Umbilical cord (tissue), 2 donors: ENCODE data around the gene PTGER1. TPM values are rescaled to one million over a fixed set of nuclear protein-coding genes. Genes with fewer than 3 reads are reported as not detected.

Experiments used
- DNase-seq: peaks from one replicate; pipeline ENCODE4 v3.0.0-alpha.2; 2015; ENCODE audit warnings: low spot score
- total RNA-seq: library from RNA; depleted of rRNA; stranded (reverse); fragments of >200 nt; gene quantifications from one replicate; pipeline ENCODE4 v1.2.3, GENCODE V29; 2014; ENCODE audit warnings: low replicate concordance; ENCODE audit not compliant: insufficient read depth

Gene PTGER1
- total RNA-seq, 1 donor from 2014 or later = not detected

DNA sequence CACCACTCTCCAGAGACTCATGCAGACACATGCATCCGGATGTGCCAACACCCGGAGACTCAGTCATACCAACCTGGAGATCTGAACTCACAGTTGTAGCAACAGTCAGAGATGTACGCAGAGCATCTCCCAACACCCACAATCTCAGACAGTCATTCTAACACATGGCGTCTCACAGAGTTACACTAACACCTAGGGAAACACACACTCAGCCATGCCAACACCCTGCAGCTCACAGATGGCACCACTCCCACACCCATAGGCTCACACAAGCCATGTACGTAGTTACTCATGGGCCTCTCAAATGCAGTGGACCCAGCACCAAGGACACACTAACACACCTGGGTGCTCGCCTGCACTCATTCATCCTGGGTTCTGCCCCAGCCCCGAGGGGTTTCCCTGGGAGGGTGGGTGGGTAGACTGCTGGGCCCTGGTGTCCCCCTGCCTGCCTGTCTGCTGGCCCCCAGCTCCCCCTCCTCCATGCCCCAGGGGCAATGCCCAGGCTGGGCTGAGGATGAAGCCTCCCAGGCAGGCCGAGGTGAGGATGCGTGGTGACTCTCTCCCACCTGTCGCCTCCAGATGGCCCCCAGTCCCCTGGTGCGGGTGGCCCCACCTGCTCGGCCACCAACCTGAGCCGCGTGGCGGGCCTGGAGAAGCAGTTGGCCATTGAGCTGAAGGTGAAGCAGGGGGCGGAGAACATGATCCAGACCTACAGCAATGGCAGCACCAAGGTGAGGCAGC is 32.1 kb downstream of the PTGER1 start:
- DNase-seq = no peak

GRCh38 chr19:14441041-14441938 is 33.9 kb downstream of the PTGER1 start:
- DNase-seq = no peak

GRCh38 chr19:14440049-14440448 is 35.1 kb downstream of the PTGER1 start:
- peak; percentile 62 for DNase-seq

DNA sequence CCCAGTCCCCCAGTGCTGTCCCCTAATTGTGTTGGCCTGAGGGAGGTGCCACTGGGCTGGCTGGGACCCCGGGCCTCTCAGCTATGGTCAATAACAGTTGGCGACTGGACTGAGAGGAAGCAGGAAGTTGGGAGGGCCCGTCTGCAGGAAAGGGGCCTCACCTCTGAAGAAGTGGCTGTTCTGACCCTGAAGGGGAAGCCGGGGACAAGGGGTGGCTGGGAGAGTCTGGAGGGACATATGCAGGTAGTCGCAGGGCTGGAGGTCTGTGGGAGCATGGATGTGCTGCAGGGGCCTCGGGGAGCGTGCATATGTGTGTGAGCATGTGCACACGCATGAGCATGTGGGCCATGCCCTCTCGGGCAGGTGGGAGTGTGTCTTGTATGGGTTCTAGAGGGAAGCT is 36.1 kb downstream of the PTGER1 start:
- no peak for DNase-seq

DNA sequence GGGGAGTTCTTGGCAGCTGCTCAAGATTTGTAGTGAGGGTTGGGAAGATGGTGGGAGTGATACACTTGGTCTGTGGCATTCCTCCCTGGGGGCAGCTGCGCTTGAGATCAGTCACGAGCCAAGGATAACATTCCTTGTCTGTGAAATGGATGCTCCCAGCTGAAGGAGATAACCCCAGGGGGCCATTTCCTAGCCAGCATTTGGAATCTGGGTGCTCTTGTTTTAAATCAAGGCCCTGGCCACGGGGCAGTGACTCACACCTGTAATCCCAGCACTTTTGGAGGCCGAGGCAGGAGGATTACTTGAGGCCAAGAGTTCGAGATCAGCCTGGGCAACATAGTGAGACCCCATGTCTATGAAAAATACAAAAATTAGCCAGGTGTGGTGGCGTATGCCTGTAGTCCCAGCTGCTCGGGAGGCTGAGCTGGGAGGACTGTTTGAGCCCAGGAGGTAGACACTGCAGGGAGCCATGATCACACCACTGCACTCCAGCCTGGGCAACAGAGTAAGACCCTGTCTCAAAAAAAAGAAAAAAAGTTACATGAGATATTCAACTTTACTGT is 37.5 kb downstream of the PTGER1 start:
- DNase-seq = no peak

DNA sequence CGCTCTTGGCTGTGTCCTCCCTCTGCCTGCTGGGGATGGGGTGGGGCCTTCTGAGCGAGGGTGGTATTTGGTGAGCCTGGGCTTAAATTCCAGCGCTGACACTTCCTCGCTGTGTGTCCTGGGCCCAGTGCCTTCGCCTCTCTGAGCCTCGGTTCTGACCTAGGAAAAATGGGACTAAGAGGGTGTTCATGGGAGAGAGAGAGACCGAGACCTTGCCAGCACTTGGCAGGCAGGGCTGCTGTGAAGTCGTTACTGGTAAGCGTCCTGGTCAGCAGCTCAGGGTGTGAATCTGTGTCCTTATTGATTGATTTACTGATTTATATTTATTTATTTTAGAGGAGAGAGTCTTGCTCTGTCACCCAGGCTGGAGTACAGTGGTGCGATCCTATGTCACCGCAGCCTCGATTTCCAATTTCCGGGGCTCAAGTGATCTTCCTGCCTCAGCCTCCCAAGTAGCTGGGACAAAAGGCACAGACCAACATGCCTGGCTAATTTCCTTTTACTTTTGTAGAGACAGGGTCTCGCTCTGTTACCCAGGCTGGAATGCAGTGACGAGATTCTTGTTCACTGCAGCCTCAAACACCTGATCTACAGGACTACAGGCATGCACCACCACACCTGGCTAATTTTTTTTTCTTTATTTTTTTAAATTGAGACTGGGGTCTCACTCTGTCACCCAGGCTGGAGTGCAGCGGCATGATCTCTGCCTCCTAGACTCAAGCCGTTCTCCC is 39.7 kb downstream of the PTGER1 start:
- no peak for DNase-seq

GRCh38 chr19:14434543-14435319 is 40.4 kb downstream of the PTGER1 start:
- peak; percentile 82 for DNase-seq

DNA sequence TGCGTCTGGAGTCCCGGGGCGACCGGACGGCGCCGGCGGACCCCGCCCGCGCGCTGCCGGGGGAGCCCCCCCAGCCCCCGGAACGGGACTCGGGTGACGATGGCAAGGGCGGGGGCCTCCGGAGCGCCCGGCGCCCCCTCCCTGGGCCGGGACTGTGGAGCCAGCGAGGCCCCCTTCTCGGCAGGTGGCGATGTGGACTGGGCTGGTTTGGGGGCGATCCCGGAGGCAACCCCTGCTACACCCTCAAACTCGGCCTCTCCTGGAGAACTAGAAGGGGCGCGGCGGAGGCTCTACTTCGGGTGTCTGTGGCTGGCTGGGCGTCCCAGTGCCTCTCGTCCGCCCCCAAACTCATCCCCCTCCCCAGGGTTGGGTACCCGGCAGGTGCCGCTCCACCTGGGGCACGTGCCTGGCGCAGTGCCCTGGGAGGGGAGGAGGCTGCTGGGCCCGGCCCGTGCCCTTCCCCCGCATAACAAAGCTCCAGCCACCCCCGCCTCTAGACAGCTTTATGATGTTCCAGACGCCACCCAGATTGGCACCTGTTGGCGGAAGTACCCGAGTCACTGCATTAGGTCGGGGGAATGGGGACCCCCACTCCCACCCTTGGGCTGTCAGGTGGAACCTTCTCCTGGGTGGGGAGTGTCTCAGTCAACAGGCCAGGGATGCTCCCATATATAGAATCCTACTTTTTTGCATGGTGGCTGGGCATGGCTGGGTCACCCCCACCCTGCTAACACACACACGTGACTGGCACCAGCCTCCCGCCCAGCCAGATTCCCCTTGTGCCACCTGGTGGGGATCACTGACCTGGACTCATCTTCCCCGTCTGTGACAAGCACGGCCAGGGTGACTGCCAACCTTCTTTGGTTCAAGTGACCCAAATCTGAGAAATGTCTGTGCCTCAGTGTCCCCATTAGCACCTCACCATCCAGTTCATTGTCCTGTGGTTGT is 41.3 kb downstream of the PTGER1 start:
- no peak for DNase-seq

- peak; percentile 66 for DNase-seq
Observed at GRCh38 chr19:14432791-14433553, 42.2 kb downstream of the PTGER1 start, which contains the start of gene PKN1. Gene PKN1, plus strand, starts transcription at chr19:14433306. Its CDS starts 216 bp downstream, at chr19:14433522.

GRCh38 chr19:14430712-14431111 is 44.4 kb downstream of the PTGER1 start:
- no peak for DNase-seq

GRCh38 chr19:14428882-14429416 is 46.2 kb downstream of the PTGER1 start:
- no peak for DNase-seq

DNA sequence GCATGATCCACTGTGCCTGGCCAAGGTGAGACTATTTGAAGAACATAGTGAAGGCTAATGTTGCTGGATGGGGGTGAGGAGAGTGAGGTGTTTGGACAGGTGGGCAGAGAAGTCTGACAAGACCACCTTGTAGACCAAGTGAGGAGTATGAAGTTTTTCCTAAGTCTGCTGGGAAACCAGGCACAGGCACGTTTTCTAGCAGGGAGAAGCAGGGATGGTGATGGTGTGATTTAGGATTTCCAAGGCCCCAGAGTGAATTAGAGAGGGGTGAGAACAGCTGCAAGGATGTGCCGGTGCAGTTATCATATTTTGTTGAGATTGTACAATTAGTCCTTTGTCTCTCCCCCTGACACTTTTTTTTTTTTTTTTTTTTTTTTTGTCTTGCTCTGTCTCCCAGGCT is 47.7 kb downstream of the PTGER1 start:
- DNase-seq = no peak

- peak; percentile 69 for DNase-seq
Observed at GRCh38 chr19:14425696-14426138, 49.4 kb downstream of the PTGER1 start.

Other genes starting within 250 kb of the PTGER1 start
- 49.4 TPM for gene ADGRE5, start 93.9 kb downstream of the PTGER1 start, total RNA-seq
- gene DDX39A, start 56.0 kb downstream of the PTGER1 start, total RNA-seq = 34.9 TPM
- 59.7 TPM for gene PKN1, start 42.0 kb downstream of the PTGER1 start, total RNA-seq
- gene GIPC1, start 20.8 kb upstream of the PTGER1 start, total RNA-seq = 81.1 TPM
- 40.2 TPM for gene DNAJB1, start 43.0 kb upstream of the PTGER1 start, total RNA-seq
- gene TECR, start 54.2 kb upstream of the PTGER1 start, total RNA-seq = 61.4 TPM
- 227 TPM for gene NDUFB7, start 96.7 kb upstream of the PTGER1 start, total RNA-seq
- not detected for gene CLEC17A, start 107.7 kb upstream of the PTGER1 start, total RNA-seq
- not detected for gene ADGRE3, start 199.5 kb upstream of the PTGER1 start, total RNA-seq
- gene ZNF333, start 214.7 kb upstream of the PTGER1 start, total RNA-seq = 19.3 TPM